ENCODE measurements around the gene SGTB. TPM values are rescaled to one million over a fixed set of nuclear protein-coding genes. Genes with fewer than 3 reads are reported as not detected.

SGTB gene
- total RNA-seq, 1 donor from 2014 or later: 6.9 TPM

- TF ChIP-seq CTCF (IDR thresholded peaks at IDR 0.05): no peak
- Histone ChIP-seq H3K27ac (no peak overlapping the region), H3K36me3 (peaks cover 0 to 13% of the 10 kb centered on the region in 2 donors), H3K27me3 (no peaks in the 10 kb centered on the region), H3K4me3 (no peak overlapping the region), H3K4me1 (no peaks in the 10 kb centered on the region), H3K9me3 (no peaks in the 10 kb centered on the region)
- intact Hi-C loops (cut with DNase I): no loop called here
- DNase-seq (ENCODE audit: low spot score in 2 of 2): no peak
These were observed 36.7 kb upstream of the SGTB start for GRCh38 chr5:65758546-65759144.

- Histone ChIP-seq H3K36me3 (no peaks in the 10 kb centered on the region), H3K4me3 (no peak overlapping the region), H3K9me3 (no peaks in the 10 kb centered on the region), H3K27ac (no peak overlapping the region), H3K27me3 (no peaks in the 10 kb centered on the region), H3K4me1 (no peaks in the 10 kb centered on the region)
- TF ChIP-seq CTCF (IDR thresholded peaks at IDR 0.05): no peak
- intact Hi-C loops (cut with DNase I): no loop called here
- DNase-seq (ENCODE audit: low spot score in 2 of 2): no peak
These were observed 31.3 kb upstream of the SGTB start for GRCh38 chr5:65753189-65753588.

DNA sequence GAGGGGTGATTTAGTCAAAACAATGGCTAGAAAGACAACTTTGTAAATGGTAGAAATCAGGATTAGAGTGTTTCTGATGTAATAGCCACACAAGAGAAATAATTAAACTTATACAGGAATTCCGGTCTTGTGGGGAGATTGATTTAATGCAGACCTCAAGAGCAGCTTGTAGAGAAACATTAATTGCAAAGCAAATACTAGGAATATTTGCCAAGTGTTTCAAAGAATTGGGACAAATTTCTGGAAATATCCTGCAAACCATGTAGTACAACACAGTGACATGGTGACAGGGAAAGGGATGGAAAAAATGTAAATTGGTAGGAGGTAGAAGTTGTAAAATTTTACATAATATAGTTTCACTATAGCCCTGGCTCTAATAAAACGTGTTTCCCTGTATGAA lies 29.0 kb upstream of the SGTB start:
- Histone ChIP-seq H3K27me3 (no peaks in the 10 kb centered on the region), H3K4me1 (no peaks in the 10 kb centered on the region), H3K27ac (no peak overlapping the region), H3K36me3 (no peaks in the 10 kb centered on the region), H3K9me3 (no peaks in the 10 kb centered on the region), H3K4me3 (no peak overlapping the region)
- DNase-seq (ENCODE audit: low spot score in 2 of 2): no peak
- no peak for TF ChIP-seq CTCF (IDR thresholded peaks at IDR 0.05)
- intact Hi-C loops (cut with DNase I): no loop called here

- no peak for DNase-seq (ENCODE audit: low spot score in 2 of 2)
- no peak for TF ChIP-seq CTCF (IDR thresholded peaks at IDR 0.05)
- H3K27ac ChIP-seq: no peak overlapping the region
- no peak overlapping the region for H3K4me3 ChIP-seq
- no peaks in the 10 kb centered on the region for H3K4me1 ChIP-seq
- no peaks in the 10 kb centered on the region for H3K9me3 ChIP-seq
- no peaks in the 10 kb centered on the region for H3K36me3 ChIP-seq
- intact Hi-C loops (cut with DNase I): no loop called here
- no peaks in the 10 kb centered on the region for H3K27me3 ChIP-seq
These were observed 28.0 kb upstream of the SGTB start for GRCh38 chr5:65749956-65750355.

- DNase-seq (ENCODE audit: low spot score in 2 of 2): no peak
- H3K27me3 ChIP-seq: no peaks in the 10 kb centered on the region
- H3K27ac ChIP-seq: no peak overlapping the region
- intact Hi-C loops (cut with DNase I): no loop called here
- no peaks in the 10 kb centered on the region for H3K9me3 ChIP-seq
- no peaks in the 10 kb centered on the region for H3K4me1 ChIP-seq
- no peaks in the 10 kb centered on the region for H3K36me3 ChIP-seq
- no peak for TF ChIP-seq CTCF (IDR thresholded peaks at IDR 0.05)
- H3K4me3 ChIP-seq: no peak overlapping the region
These were observed 27.4 kb upstream of the SGTB start for GRCh38 chr5:65749221-65749844.
